ENCODE data around the gene PCDHGA6.

Gene PCDHGA6

GRCh38 chr5:141422742-141423291 is 49.1 kb downstream of the PCDHGA6 start:
- DNase-seq = no peak

GRCh38 chr5:141427783-141428426 is 54.2 kb downstream of the PCDHGA6 start:
- no peak for DNase-seq
